IMR-90 (cell line): ENCODE results near the gene FAM81A. TPM values are rescaled to one million over a fixed set of nuclear protein-coding genes. Genes with fewer than 3 reads are reported as not detected.

Source experiments
- ATAC-seq: fragments of 200-7000 bp; cut with Tn5 transposase; 2 replicates; pipeline ENCODE4 v1.9.1; 2020; ENCODE audit warnings: low read depth, mild to moderate bottlenecking, moderate library complexity
- BruUV-seq: library from RNA; stranded (reverse); fragments of 400-500 nt; replicated peaks from 2 replicates; lab custom pipeline; 2021; lab: Mats Ljungman, UMichigan
- CTCF ChIA-PET: fragments of 300-600 bp; formaldehyde crosslinking; extraction: SDS; loops from one replicate; lab custom pipeline; 2021; ENCODE audit warnings: antibody characterized with exemption; lab: Yijun Ruan, JAX
- POLR2A ChIA-PET: fragments of 300-600 bp; sonication (Branson Sonifier 250); formaldehyde crosslinking; loops from one replicate; lab custom pipeline; 2022; ENCODE audit warnings: antibody characterized with exemption; ENCODE audit not compliant: unreplicated experiment; lab: Charles Lee
- DNase-seq: peaks from one replicate; pipeline ENCODE4 v3.0.0; 2013
- H2AFZ ChIP-seq: replicated peaks from 2 replicates; pipeline ENCODE3; 2013; ENCODE audit warnings: low read length, mild to moderate bottlenecking; ENCODE audit not compliant: poor library complexity
- H2AK5ac ChIP-seq: 2 replicates; pipeline ENCODE4 v1.6.1; 2013; ENCODE audit warnings: low read depth, low read length, inconsistent platforms
- H2AK9ac ChIP-seq: replicated peaks from 2 replicates; pipeline ENCODE3; 2013; ENCODE audit warnings: mild to moderate bottlenecking, low read depth, low read length, moderate library complexity; ENCODE audit not compliant: poor library complexity
- H2BK120ac ChIP-seq: 2 replicates; pipeline ENCODE4 v1.6.1; 2013; ENCODE audit warnings: low read depth, low read length, inconsistent platforms
- H2BK15ac ChIP-seq: 3 replicates; pipeline ENCODE4 v1.6.1; 2013; ENCODE audit warnings: low read depth, low read length, inconsistent platforms
- H2BK20ac ChIP-seq: 2 replicates; pipeline ENCODE4 v1.6.1; 2013; ENCODE audit warnings: low read depth, mild to moderate bottlenecking, inconsistent platforms, low read length, moderate library complexity
- H2BK5ac ChIP-seq: 2 replicates; pipeline ENCODE4 v1.6.1; 2013; ENCODE audit warnings: mild to moderate bottlenecking, low read depth, low read length, inconsistent platforms; ENCODE audit not compliant: poor library complexity, severe bottlenecking
- H3K14ac ChIP-seq: replicated peaks from 2 replicates; pipeline ENCODE4 v1.6.1; 2013; ENCODE audit warnings: low read depth, low read length, inconsistent platforms
- H3K18ac ChIP-seq: 2 replicates; pipeline ENCODE4 v1.6.1; 2013; ENCODE audit warnings: low read depth, low read length, control low read depth
- H3K23ac ChIP-seq: 2 replicates; pipeline ENCODE4 v1.6.1; 2013; ENCODE audit warnings: low read depth, low read length, inconsistent platforms
- H3K27ac ChIP-seq: 2 replicates; pipeline ENCODE4 v1.5.1; 2013; ENCODE audit warnings: mild to moderate bottlenecking, control low read depth, low read length; ENCODE audit not compliant: insufficient read depth
- H3K27me3 ChIP-seq: 2 replicates; pipeline ENCODE4 v1.6.1; 2013; ENCODE audit warnings: low read length; ENCODE audit not compliant: control insufficient read depth, insufficient read depth
- H3K36me3 ChIP-seq: 2 replicates; pipeline ENCODE4 v1.6.1; 2013; ENCODE audit warnings: low read length, mixed read lengths; ENCODE audit not compliant: control insufficient read depth, insufficient read depth
- H3K4ac ChIP-seq: 2 replicates; pipeline ENCODE4 v1.6.1; 2013; ENCODE audit warnings: low read depth, low read length, inconsistent platforms
- H3K4me1 ChIP-seq: 2 replicates; pipeline ENCODE4 v1.6.1; 2013; ENCODE audit warnings: low read length, mixed read lengths; ENCODE audit not compliant: control insufficient read depth, insufficient read depth
- H3K4me2 ChIP-seq: 2 replicates; pipeline ENCODE4 v1.6.1; 2013; ENCODE audit warnings: low read depth, mild to moderate bottlenecking, control low read depth, low read length, moderate library complexity
- H3K4me3 ChIP-seq: 2 replicates; pipeline ENCODE4 v1.5.1; 2013; ENCODE audit warnings: low read depth, mild to moderate bottlenecking, control low read depth, low read length, moderate library complexity; ENCODE audit not compliant: insufficient read depth
- H3K56ac ChIP-seq: 2 replicates; pipeline ENCODE4 v1.6.1; 2013; ENCODE audit warnings: low read length, inconsistent platforms; ENCODE audit not compliant: insufficient read depth; ENCODE audit errors: extremely low read depth
- H3K79me1 ChIP-seq, 2 experiments: 2 replicates each; pipeline ENCODE4 v1.6.1; 2013; ENCODE audit warnings: low read length in 2 of 2, inconsistent platforms in 1 of 2, low read depth in 1 of 2
- H3K9ac ChIP-seq: 2 replicates; pipeline ENCODE4 v1.6.1; 2013; ENCODE audit warnings: low read depth, low read length, control low read depth
- H3K9me1 ChIP-seq: 2 replicates; pipeline ENCODE4 v1.6.1; 2013; ENCODE audit warnings: low read length, inconsistent platforms; ENCODE audit not compliant: insufficient read depth
- H3K9me3 ChIP-seq: 2 replicates; pipeline ENCODE4 v1.6.1; 2013; ENCODE audit warnings: low read length; ENCODE audit not compliant: control insufficient read depth, insufficient read depth
- H4K20me1 ChIP-seq: 2 replicates; pipeline ENCODE4 v1.6.1; 2013; ENCODE audit warnings: low read length, inconsistent platforms; ENCODE audit not compliant: insufficient read depth
- H4K5ac ChIP-seq: 2 replicates; pipeline ENCODE4 v1.6.1; 2013; ENCODE audit warnings: mild to moderate bottlenecking, low read depth, low read length, control low read depth
- H4K8ac ChIP-seq, 2 experiments: 2 replicates each; pipeline ENCODE4 v1.6.1; 2013; ENCODE audit warnings: low read depth in 2 of 2, low read length in 2 of 2, control low read depth in 1 of 2, inconsistent platforms in 1 of 2
- H4K91ac ChIP-seq: 2 replicates; pipeline ENCODE4 v1.6.1; 2013; ENCODE audit warnings: low read depth, low read length, inconsistent platforms; ENCODE audit not compliant: insufficient read depth
- BHLHE40 ChIP-seq: fragments of 150-350 bp; IDR thresholded peaks from 2 replicates; pipeline ENCODE4 v1.6.1; 2016; ENCODE audit warnings: mild to moderate bottlenecking, low read depth, low read length
- CEBPB ChIP-seq: IDR thresholded peaks from 2 replicates; pipeline ENCODE4 v1.6.1; 2012; ENCODE audit warnings: low read depth, low read length, improper control_type of control experiment
- CHD1 ChIP-seq: IDR thresholded peaks from 2 replicates; pipeline ENCODE4 v1.6.1; 2012; ENCODE audit warnings: low read depth, low read length, improper control_type of control experiment
- FOS ChIP-seq: fragments of 150-350 bp; IDR thresholded peaks from 2 replicates; pipeline ENCODE4 v1.6.1; 2016; ENCODE audit warnings: low read depth, low read length
- MAFK ChIP-seq: IDR thresholded peaks from 2 replicates; pipeline ENCODE4 v1.6.1; 2012; ENCODE audit warnings: low read depth, low read length, improper control_type of control experiment
- MAZ ChIP-seq: IDR thresholded peaks from 2 replicates; pipeline ENCODE4 v1.6.1; 2012; ENCODE audit warnings: low read depth, mild to moderate bottlenecking, low read length, improper control_type of control experiment, moderate library complexity, borderline replicate concordance
- MXI1 ChIP-seq: IDR thresholded peaks from 2 replicates; pipeline ENCODE4 v1.6.1; 2012; ENCODE audit warnings: low read depth, mild to moderate bottlenecking, low read length, moderate library complexity, borderline replicate concordance
- NFE2L2 ChIP-seq: fragments of 150-350 bp; IDR thresholded peaks from 2 replicates; pipeline ENCODE4 v1.6.1; 2016; ENCODE audit warnings: low read depth, mild to moderate bottlenecking, low read length
- RAD21 ChIP-seq: IDR thresholded peaks from 2 replicates; pipeline ENCODE4 v1.6.1; 2012; ENCODE audit warnings: low read length, improper control_type of control experiment
- RCOR1 ChIP-seq: IDR thresholded peaks from 2 replicates; pipeline ENCODE4 v1.6.1; 2012; ENCODE audit warnings: mild to moderate bottlenecking, low read length, improper control_type of control experiment; ENCODE audit not compliant: insufficient replicate concordance
- RFX5 ChIP-seq: IDR thresholded peaks from 2 replicates; pipeline ENCODE4 v1.8.0; 2012; ENCODE audit warnings: low read depth, mild to moderate bottlenecking, low read length, moderate library complexity
- SMC3 ChIP-seq: fragments of 150-350 bp; IDR thresholded peaks from 2 replicates; pipeline ENCODE4 v1.6.1; 2016; ENCODE audit warnings: low read depth, mild to moderate bottlenecking, antibody characterized with exemption, low read length, moderate library complexity
- WGBS, 2 experiments: methylation state at CpG; one replicate each; pipeline versions ENCODE4 v1.1.5 to v1.1.7; 2013; ENCODE audit warnings: missing lambda C conversion rate in 2 of 2; ENCODE audit not compliant: insufficient read length in 1 of 2; ENCODE audit errors: extremely low coverage in 2 of 2; 5-methylcytosine and 5-hydroxymethylcytosine counted together
- dilution Hi-C: fragments of 300-500 bp; cut with HindIII; formaldehyde crosslinking; loops from one replicate; pipeline ENCODE4 v1.14.3; 2018; ENCODE audit warnings: low sequenced_read_pairs; ENCODE audit not compliant: unreplicated experiment
- in situ Hi-C: fragments of 300-500 bp; cut with MboI; formaldehyde crosslinking; loops from 3 replicates; pipeline ENCODE4 v1.14.3; 2019; ENCODE audit warnings: low sequenced_read_pairs, inconsistent platforms, mixed read lengths
- intact Hi-C: fragments of 100-400 bp; cut with micrococcal nuclease; formaldehyde crosslinking; loops from 2 replicates; pipeline ENCODE4 v1.10.0; 2022
- polyA plus RNA-seq, 3 experiments: library from polyadenylated mRNA; depleted of rRNA; stranded (reverse); fragments of >200 nt; gene quantifications; 2 replicates each; pipeline ENCODE4 v1.2.3, GENCODE V29; 2012; ENCODE audit warnings: low replicate concordance in 1 of 3
- total RNA-seq: library from RNA; depleted of rRNA; stranded (reverse); fragments of >200 nt; gene quantifications from 2 replicates; pipeline ENCODE4 v1.2.3, GENCODE V29; 2012
- TF ChIP-seq, protein P1 (sequence below): fragments of 150-350 bp; IDR thresholded peaks from 2 replicates; pipeline ENCODE4 v1.6.1; 2017; ENCODE audit warnings: mild to moderate bottlenecking, antibody characterized with exemption, low read length, low read depth
- TF ChIP-seq, protein P2 (sequence below): conservative IDR thresholded peaks from 2 replicates; pipeline ENCODE4 v1.5.1; 2012; ENCODE audit warnings: mild to moderate bottlenecking, low read depth, low read length, improper control_type of control experiment
- TF ChIP-seq, protein P3 (sequence below): fragments of 150-350 bp; IDR thresholded peaks from 2 replicates; pipeline ENCODE4 v1.6.1; 2016; ENCODE audit warnings: low read depth, mild to moderate bottlenecking, low read length, moderate library complexity, borderline replicate concordance

Gene FAM81A
- total and polyA plus RNA-seq, 2 of the 4 experiments (the other 2 are of a cell fraction) = not detected

DNA sequence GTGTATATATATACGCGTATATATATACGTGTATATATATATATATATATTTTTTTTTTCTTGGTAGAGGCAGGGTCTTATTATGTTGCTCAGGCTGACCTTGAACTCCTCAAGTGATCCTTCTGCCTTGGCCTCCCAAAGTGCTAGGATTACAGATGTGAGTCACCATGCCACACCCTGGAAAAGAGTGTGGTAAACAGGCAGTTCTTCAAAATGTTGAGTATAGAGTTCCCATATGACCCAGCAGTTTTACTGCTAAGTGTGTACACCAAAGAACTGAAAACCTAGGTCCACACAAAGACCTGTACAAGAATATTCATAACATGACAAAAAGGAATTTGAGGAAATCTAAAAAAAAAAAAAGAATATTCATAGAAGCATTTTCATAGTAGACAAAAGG is 101.8 kb downstream of the FAM81A start:
- Histone ChIP-seq H2AK9ac (no peak overlapping the region), H3K4ac (no peak overlapping the region), H3K4me3 (no peak overlapping the region), H3K9me3 (no peaks in the 10 kb centered on the region), H2AFZ (no peak overlapping the region), H3K23ac (no peak overlapping the region), H4K8ac (no peak overlapping the region), H3K9ac (no peak overlapping the region), H3K79me1 (no peaks in the 10 kb centered on the region), H3K36me3 (no peaks in the 10 kb centered on the region), H3K56ac (no peak overlapping the region), H2BK5ac (no peak overlapping the region), H2BK120ac (no peak overlapping the region), H4K20me1 (no peaks in the 10 kb centered on the region), H2BK20ac (no peak overlapping the region), H2AK5ac (no peak overlapping the region), H3K27me3 (peaks cover 20% of the 10 kb centered on the region), H2BK15ac (no peak overlapping the region), H3K4me2 (no peak overlapping the region), H3K14ac (no peak overlapping the region), H3K9me1 (no peaks in the 10 kb centered on the region), H4K91ac (no peak overlapping the region), H4K5ac (no peak overlapping the region), H3K4me1 (no peaks in the 10 kb centered on the region), H3K18ac (no peak overlapping the region), H3K27ac (no peak overlapping the region)
- ATAC-seq (no peak), DNase-seq (no peak)
- WGBS, 2 experiments = no CpG with 5 or more reads among the region's 3 CpGs
- dilution Hi-C loops (no loop called here), intact Hi-C loops (loop anchor here (10.0 kb wide), 1 partner anchor 785 kb away; no protein-coding TSS in a partner anchor), in situ Hi-C loops (no loop called here)
- ChIA-PET POLR2A (no interaction called here), CTCF (no interaction called here)
- no TSS peak for BruUV-seq
- TF ChIP-seq CEBPB (no peak), RAD21 (no peak), BHLHE40 (no peak), NFE2L2 (no peak), SMC3 (no peak), MXI1 (no peak), RCOR1 (no peak), RFX5 (no peak), MAFK (no peak), MAZ (no peak), CHD1 (no peak), FOS (no peak)
- TF ChIP-seq, protein P1, sequence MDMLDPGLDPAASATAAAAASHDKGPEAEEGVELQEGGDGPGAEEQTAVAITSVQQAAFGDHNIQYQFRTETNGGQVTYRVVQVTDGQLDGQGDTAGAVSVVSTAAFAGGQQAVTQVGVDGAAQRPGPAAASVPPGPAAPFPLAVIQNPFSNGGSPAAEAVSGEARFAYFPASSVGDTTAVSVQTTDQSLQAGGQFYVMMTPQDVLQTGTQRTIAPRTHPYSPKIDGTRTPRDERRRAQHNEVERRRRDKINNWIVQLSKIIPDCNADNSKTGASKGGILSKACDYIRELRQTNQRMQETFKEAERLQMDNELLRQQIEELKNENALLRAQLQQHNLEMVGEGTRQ = no peak
- TF ChIP-seq, protein P2, sequence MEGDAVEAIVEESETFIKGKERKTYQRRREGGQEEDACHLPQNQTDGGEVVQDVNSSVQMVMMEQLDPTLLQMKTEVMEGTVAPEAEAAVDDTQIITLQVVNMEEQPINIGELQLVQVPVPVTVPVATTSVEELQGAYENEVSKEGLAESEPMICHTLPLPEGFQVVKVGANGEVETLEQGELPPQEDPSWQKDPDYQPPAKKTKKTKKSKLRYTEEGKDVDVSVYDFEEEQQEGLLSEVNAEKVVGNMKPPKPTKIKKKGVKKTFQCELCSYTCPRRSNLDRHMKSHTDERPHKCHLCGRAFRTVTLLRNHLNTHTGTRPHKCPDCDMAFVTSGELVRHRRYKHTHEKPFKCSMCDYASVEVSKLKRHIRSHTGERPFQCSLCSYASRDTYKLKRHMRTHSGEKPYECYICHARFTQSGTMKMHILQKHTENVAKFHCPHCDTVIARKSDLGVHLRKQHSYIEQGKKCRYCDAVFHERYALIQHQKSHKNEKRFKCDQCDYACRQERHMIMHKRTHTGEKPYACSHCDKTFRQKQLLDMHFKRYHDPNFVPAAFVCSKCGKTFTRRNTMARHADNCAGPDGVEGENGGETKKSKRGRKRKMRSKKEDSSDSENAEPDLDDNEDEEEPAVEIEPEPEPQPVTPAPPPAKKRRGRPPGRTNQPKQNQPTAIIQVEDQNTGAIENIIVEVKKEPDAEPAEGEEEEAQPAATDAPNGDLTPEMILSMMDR = no peak
- TF ChIP-seq, protein P3, sequence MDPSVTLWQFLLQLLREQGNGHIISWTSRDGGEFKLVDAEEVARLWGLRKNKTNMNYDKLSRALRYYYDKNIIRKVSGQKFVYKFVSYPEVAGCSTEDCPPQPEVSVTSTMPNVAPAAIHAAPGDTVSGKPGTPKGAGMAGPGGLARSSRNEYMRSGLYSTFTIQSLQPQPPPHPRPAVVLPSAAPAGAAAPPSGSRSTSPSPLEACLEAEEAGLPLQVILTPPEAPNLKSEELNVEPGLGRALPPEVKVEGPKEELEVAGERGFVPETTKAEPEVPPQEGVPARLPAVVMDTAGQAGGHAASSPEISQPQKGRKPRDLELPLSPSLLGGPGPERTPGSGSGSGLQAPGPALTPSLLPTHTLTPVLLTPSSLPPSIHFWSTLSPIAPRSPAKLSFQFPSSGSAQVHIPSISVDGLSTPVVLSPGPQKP = no peak
